Measurements from ENCODE around the gene COPZ2. TPM values are rescaled to one million over a fixed set of nuclear protein-coding genes. Genes with fewer than 3 reads are reported as not detected.

Gene COPZ2
- total RNA-seq, 4 donors from 2014 or later = 54.1 to 103 (median 76.9) TPM

- no peak for TF ChIP-seq CTCF (IDR thresholded peaks at IDR 0.05; ENCODE audit: low read depth)
Observed at GRCh38 chr17:48006936-48007709, 30.5 kb downstream of the COPZ2 start.

GRCh38 chr17:48004983-48005382, 32.6 kb downstream of the COPZ2 start:
- TF ChIP-seq CTCF (IDR thresholded peaks at IDR 0.05; ENCODE audit: low read depth) = no peak

GRCh38 chr17:48003417-48004151, 34.0 kb downstream of the COPZ2 start:
- no peak for TF ChIP-seq CTCF (IDR thresholded peaks at IDR 0.05; ENCODE audit: low read depth)

GRCh38 chr17:48002916-48003416, 34.6 kb downstream of the COPZ2 start:
- no peak for TF ChIP-seq CTCF (IDR thresholded peaks at IDR 0.05; ENCODE audit: low read depth)

GRCh38 chr17:48002266-48002915, 35.2 kb downstream of the COPZ2 start:
- TF ChIP-seq CTCF (IDR thresholded peaks at IDR 0.05; ENCODE audit: low read depth) = no peak

- TF ChIP-seq CTCF (IDR thresholded peaks at IDR 0.05; ENCODE audit: low read depth) = no peak
Observed at GRCh38 chr17:48001197-48001596, 36.4 kb downstream of the COPZ2 start.

GRCh38 chr17:47999582-47999981, 38.0 kb downstream of the COPZ2 start:
- TF ChIP-seq CTCF (IDR thresholded peaks at IDR 0.05; ENCODE audit: low read depth) = no peak

All from subcutaneous adipose tissue (tissue), 4 donors.